Astrocyte (in vitro differentiated cells and primary cell): ENCODE results near the gene RAB40C. TPM values are rescaled to one million over a fixed set of nuclear protein-coding genes. Genes with fewer than 3 reads are reported as not detected.

ENCODE experiments used
- DNase-seq: peaks from one replicate; pipeline ENCODE4 v3.0.0-alpha.2; 2010; ENCODE audit warnings: low read depth
- FAIRE-seq: peaks from 2 replicates; lab custom pipeline; 2011; peaks lifted over from hg19 to GRCh38; lab: Jason Lieb, UNC
- H2AFZ ChIP-seq: 2 replicates; pipeline ENCODE4 v1.6.0; 2012; ENCODE audit warnings: low read depth, low read length, inconsistent platforms
- H3K27ac ChIP-seq: 2 replicates; pipeline ENCODE4 v1.5.1; 2011; ENCODE audit warnings: low read depth, low read length, inconsistent platforms
- H3K27me3 ChIP-seq: 2 replicates; pipeline ENCODE4 v1.6.0; 2011; ENCODE audit warnings: low read length, inconsistent platforms; ENCODE audit not compliant: insufficient read depth
- H3K36me3 ChIP-seq: 2 replicates; pipeline ENCODE4 v1.5.1; 2011; ENCODE audit warnings: low read length, inconsistent platforms; ENCODE audit not compliant: insufficient read depth
- H3K4me1 ChIP-seq: 2 replicates; pipeline ENCODE4 v1.5.1; 2011; ENCODE audit warnings: low read length, inconsistent platforms; ENCODE audit not compliant: insufficient read depth
- H3K4me2 ChIP-seq: 2 replicates; pipeline ENCODE4 v1.6.0; 2012; ENCODE audit warnings: low read length, inconsistent platforms
- H3K4me3 ChIP-seq: 2 replicates; pipeline ENCODE4 v1.5.1; 2011; ENCODE audit warnings: low read depth, mild to moderate bottlenecking, low read length, inconsistent platforms; ENCODE audit not compliant: insufficient read depth
- H3K79me2 ChIP-seq: 2 replicates; pipeline ENCODE4 v1.6.0; 2012; ENCODE audit warnings: mild to moderate bottlenecking, low read length, inconsistent platforms; ENCODE audit not compliant: insufficient read depth
- H3K9ac ChIP-seq: 2 replicates; pipeline ENCODE4 v1.6.0; 2012; ENCODE audit warnings: mild to moderate bottlenecking, low read length, inconsistent platforms
- H3K9me3 ChIP-seq: 2 replicates; pipeline ENCODE4 v1.5.1; 2012; ENCODE audit warnings: low read depth, mild to moderate bottlenecking, low read length, inconsistent platforms; ENCODE audit not compliant: insufficient read depth
- H4K20me1 ChIP-seq: 2 replicates; pipeline ENCODE4 v1.6.0; 2012; ENCODE audit warnings: low read length, inconsistent platforms; ENCODE audit not compliant: insufficient read depth
- H3K27ac Mint-ChIP-seq: one replicate; pipeline ENCODE4 v1.8.0; 2021; ENCODE audit warnings: mild to moderate bottlenecking, mixed read lengths; ENCODE audit not compliant: unreplicated experiment
- H3K27me3 Mint-ChIP-seq: one replicate; pipeline ENCODE4 v1.8.0; 2021; ENCODE audit warnings: low read depth, mixed read lengths; ENCODE audit not compliant: unreplicated experiment
- H3K36me3 Mint-ChIP-seq: one replicate; pipeline ENCODE4 v1.8.0; 2021; ENCODE audit warnings: low read depth, mixed read lengths; ENCODE audit not compliant: unreplicated experiment
- H3K4me1 Mint-ChIP-seq: one replicate; pipeline ENCODE4 v1.8.0; 2021; ENCODE audit warnings: low read depth, mixed read lengths; ENCODE audit not compliant: unreplicated experiment
- H3K4me3 Mint-ChIP-seq: one replicate; pipeline ENCODE4 v1.8.0; 2021; ENCODE audit warnings: mild to moderate bottlenecking, moderate library complexity, mixed read lengths; ENCODE audit not compliant: unreplicated experiment
- H3K9me3 Mint-ChIP-seq: one replicate; pipeline ENCODE4 v1.8.0; 2021; ENCODE audit warnings: mild to moderate bottlenecking, mixed read lengths; ENCODE audit not compliant: unreplicated experiment
- EZH2 ChIP-seq: IDR thresholded peaks from 2 replicates; pipeline ENCODE4 v1.6.1; 2012; ENCODE audit warnings: mild to moderate bottlenecking, low read length, inconsistent platforms; ENCODE audit not compliant: insufficient read depth
- total RNA-seq: library from RNA; stranded (reverse); gene quantifications from 2 replicates; pipeline ENCODE4 v1.2.1, GENCODE V29; 2021
- TF ChIP-seq, protein P1 (sequence below): IDR thresholded peaks from 2 replicates; pipeline ENCODE4 v1.5.1; 2011; ENCODE audit warnings: low read depth, mild to moderate bottlenecking, inconsistent platforms, low read length, moderate library complexity; ENCODE audit not compliant: insufficient read depth

Gene RAB40C
- total RNA-seq, 1 donor from 2014 or later = 13.0 TPM

DNA sequence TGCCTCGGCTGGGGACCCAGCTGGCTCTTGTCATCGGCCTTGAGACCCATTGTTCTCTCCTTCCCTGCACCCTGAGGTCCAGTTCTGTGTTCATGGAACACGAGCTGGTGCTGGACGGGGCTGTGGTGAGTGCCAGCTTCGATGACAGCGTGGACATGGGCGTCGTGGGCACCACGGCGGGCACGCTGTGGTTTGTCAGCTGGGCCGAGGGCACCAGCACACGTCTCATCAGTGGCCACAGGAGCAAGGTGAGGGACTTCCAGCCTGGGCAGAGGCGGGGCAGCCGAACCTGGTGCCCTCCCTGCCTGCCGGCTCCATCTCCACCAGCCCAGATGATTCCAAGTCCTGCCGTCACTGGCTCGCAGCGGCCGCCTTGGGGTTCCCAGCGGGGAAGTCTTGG, 72.7 kb downstream of the RAB40C start:
- H4K20me1 ChIP-seq = no peaks in the 10 kb centered on the region
- no peak overlapping the region for H3K27ac ChIP-seq
- no peak for FAIRE-seq
- no peaks in the 10 kb centered on the region for H3K36me3 ChIP-seq
- DNase-seq = no peak
- TF ChIP-seq, protein P1, sequence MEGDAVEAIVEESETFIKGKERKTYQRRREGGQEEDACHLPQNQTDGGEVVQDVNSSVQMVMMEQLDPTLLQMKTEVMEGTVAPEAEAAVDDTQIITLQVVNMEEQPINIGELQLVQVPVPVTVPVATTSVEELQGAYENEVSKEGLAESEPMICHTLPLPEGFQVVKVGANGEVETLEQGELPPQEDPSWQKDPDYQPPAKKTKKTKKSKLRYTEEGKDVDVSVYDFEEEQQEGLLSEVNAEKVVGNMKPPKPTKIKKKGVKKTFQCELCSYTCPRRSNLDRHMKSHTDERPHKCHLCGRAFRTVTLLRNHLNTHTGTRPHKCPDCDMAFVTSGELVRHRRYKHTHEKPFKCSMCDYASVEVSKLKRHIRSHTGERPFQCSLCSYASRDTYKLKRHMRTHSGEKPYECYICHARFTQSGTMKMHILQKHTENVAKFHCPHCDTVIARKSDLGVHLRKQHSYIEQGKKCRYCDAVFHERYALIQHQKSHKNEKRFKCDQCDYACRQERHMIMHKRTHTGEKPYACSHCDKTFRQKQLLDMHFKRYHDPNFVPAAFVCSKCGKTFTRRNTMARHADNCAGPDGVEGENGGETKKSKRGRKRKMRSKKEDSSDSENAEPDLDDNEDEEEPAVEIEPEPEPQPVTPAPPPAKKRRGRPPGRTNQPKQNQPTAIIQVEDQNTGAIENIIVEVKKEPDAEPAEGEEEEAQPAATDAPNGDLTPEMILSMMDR = no peak
- TF ChIP-seq EZH2 = no peak
- Mint-ChIP-seq H3K4me1 (no peaks in the 10 kb centered on the region), H3K36me3 (peaks cover 2% of the 10 kb centered on the region), H3K9me3 (no peaks in the 10 kb centered on the region), H3K4me3 (no peak overlapping the region), H3K27me3 (no peaks in the 10 kb centered on the region), H3K27ac (no peak overlapping the region)
- H3K79me2 ChIP-seq = no peaks in the 10 kb centered on the region
- no peak overlapping the region for H3K4me2 ChIP-seq
- H3K9me3 ChIP-seq = no peaks in the 10 kb centered on the region
- H3K4me3 ChIP-seq = no peak overlapping the region
- H3K27me3 ChIP-seq = no peaks in the 10 kb centered on the region
- no peak overlapping the region for H2AFZ ChIP-seq
- no peaks in the 10 kb centered on the region for H3K4me1 ChIP-seq
- no peak overlapping the region for H3K9ac ChIP-seq

DNA sequence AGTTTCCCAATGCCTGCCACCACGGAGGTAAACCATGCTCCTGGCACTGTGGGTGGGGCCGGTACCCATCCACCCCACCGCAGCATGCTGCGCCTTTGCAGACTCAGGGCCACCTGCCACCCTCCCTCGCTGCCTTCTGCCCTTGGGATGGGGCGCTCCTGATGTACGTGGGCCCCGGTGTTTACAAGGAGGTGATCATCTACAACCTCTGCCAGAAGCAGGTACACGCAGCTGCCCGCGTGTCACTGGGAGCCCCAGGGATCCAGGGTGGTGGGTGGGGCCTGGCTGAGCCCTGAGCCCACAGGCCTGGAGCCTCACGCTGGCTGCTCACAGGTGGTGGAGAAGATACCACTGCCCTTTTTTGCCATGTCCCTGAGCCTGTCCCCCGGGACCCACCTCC, 76.7 kb downstream of the RAB40C start:
- Mint-ChIP-seq H3K4me3 (no peak overlapping the region), H3K36me3 (peaks cover 2% of the 10 kb centered on the region), H3K27me3 (no peaks in the 10 kb centered on the region), H3K4me1 (no peaks in the 10 kb centered on the region), H3K9me3 (no peaks in the 10 kb centered on the region), H3K27ac (no peak overlapping the region)
- no peak for FAIRE-seq
- H3K36me3 ChIP-seq = no peaks in the 10 kb centered on the region
- peaks cover 5% of the 10 kb centered on the region for H3K4me1 ChIP-seq
- H2AFZ ChIP-seq = no peak overlapping the region
- no peaks in the 10 kb centered on the region for H3K27me3 ChIP-seq
- no peak overlapping the region for H3K27ac ChIP-seq
- no peaks in the 10 kb centered on the region for H3K9me3 ChIP-seq
- H3K4me2 ChIP-seq = no peak overlapping the region
- H4K20me1 ChIP-seq = peaks cover 22% of the 10 kb centered on the region
- H3K4me3 ChIP-seq = no peak overlapping the region
- H3K9ac ChIP-seq = no peak overlapping the region
- peaks cover 35% of the 10 kb centered on the region for H3K79me2 ChIP-seq
- DNase-seq = no peak
- TF ChIP-seq EZH2 = no peak
- TF ChIP-seq, protein P1 = no peak

DNA sequence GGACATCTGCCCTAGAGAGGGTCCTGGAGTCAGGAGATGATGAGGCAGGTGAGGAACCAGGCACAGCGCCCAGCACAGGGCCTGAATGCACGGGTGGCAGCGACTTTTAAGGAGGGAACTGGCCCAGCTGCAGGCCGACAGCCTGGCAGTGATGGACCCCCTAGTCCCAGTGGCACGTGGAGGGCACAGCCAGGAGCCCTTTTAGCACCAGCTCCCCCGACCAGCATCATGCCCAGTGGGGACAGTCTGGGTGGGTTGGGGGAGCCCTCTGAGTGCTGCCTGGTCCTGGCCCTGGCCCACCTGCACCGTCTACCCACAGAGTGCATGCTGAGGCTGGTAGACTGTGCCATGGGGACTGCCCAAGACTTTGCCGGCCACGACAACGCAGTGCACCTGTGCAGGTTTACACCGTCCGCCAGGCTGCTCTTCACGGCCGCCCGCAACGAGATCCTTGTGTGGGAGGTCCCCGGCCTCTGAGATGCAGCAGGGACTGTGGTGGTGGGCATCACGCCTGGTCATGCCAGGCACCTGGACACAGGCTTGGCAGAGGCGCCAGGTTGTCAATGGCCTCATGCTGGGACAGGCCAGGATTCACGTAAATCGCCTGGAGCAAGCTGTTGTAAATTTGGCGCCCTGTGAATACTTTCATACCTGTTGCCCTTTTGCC, 77.4 kb downstream of the RAB40C start:
- Histone ChIP-seq H3K27ac (no peak overlapping the region), H3K4me3 (peak overlapping the region; percentile 80), H3K9me3 (no peaks in the 10 kb centered on the region), H4K20me1 (peaks cover 24% of the 10 kb centered on the region), H3K36me3 (no peaks in the 10 kb centered on the region), H3K79me2 (peaks cover 35% of the 10 kb centered on the region), H3K9ac (peak overlapping the region; percentile 94), H3K4me2 (peak overlapping the region; percentile 85), H2AFZ (peak overlapping the region; percentile 51), H3K4me1 (peaks cover 5% of the 10 kb centered on the region), H3K27me3 (no peaks in the 10 kb centered on the region)
- Mint-ChIP-seq H3K9me3 (no peaks in the 10 kb centered on the region), H3K4me3 (peak overlapping the region; percentile 54), H3K36me3 (peaks cover 2% of the 10 kb centered on the region), H3K4me1 (no peaks in the 10 kb centered on the region), H3K27me3 (no peaks in the 10 kb centered on the region), H3K27ac (no peak overlapping the region)
- FAIRE-seq (no peak), DNase-seq (no peak)
- TF ChIP-seq, protein P1 = no peak
- TF ChIP-seq EZH2 = no peak
